CD14-positive monocyte (primary cell): Measurements from ENCODE around the gene NEDD1. TPM values are rescaled to one million over a fixed set of nuclear protein-coding genes. Genes with fewer than 3 reads are reported as not detected.

Experiments
- DNase-seq, 3 donors: peaks; one replicate each; pipeline ENCODE4 v3.0.0-alpha.2; 2011 to 2022
- H2AFZ ChIP-seq: 2 replicates; pipeline ENCODE4 v1.6.0; 2012; ENCODE audit warnings: mild to moderate bottlenecking, low read depth, low read length, inconsistent platforms; ENCODE audit not compliant: insufficient read depth, poor library complexity, severe bottlenecking
- H3K27ac ChIP-seq, 2 donors: 1 replicate in 1 of 2; 2 replicates in 1 of 2; pipeline ENCODE4 v1.5.1; 2012 to 2013; ENCODE audit warnings: low read length in 2 of 2, control low read depth in 1 of 2, inconsistent platforms in 1 of 2, low read depth in 1 of 2, mild to moderate bottlenecking in 1 of 2
- H3K27me3 ChIP-seq, 2 donors: one replicate each; pipeline versions ENCODE4 v1.6.0 to v1.6.1; 2011 to 2013; ENCODE audit warnings: low read length in 2 of 2; ENCODE audit not compliant: control insufficient read depth in 2 of 2, insufficient read depth in 2 of 2
- H3K36me3 ChIP-seq, 2 donors: replicated peaks in 1 of 2; 1 replicate in 1 of 2; 2 replicates in 1 of 2; pipeline versions ENCODE4 v1.5.1 to v1.6.1; 2012 to 2013; ENCODE audit warnings: low read length in 2 of 2, control low read depth in 1 of 2, inconsistent platforms in 1 of 2, mild to moderate bottlenecking in 1 of 2; ENCODE audit not compliant: insufficient read depth in 2 of 2, control insufficient read depth in 1 of 2
- H3K4me1 ChIP-seq, 2 donors: 1 replicate in 1 of 2; 2 replicates in 1 of 2; pipeline versions ENCODE4 v1.5.1 to v1.6.1; 2012 to 2013; ENCODE audit warnings: low read length in 2 of 2, control low read depth in 1 of 2, inconsistent platforms in 1 of 2, mild to moderate bottlenecking in 1 of 2, moderate library complexity in 1 of 2; ENCODE audit not compliant: insufficient read depth in 2 of 2, control insufficient read depth in 1 of 2
- H3K4me2 ChIP-seq: replicated peaks from 2 replicates; pipeline ENCODE3; 2012; ENCODE audit warnings: low read length, moderate library complexity, mild to moderate bottlenecking; ENCODE audit not compliant: poor library complexity, severe bottlenecking; ENCODE audit errors: extremely low read depth
- H3K4me3 ChIP-seq, 3 experiments: fragments of 200-600 bp in 1 of 3; sonication (generic) in 1 of 3; replicated peaks in 1 of 3; 1 replicate in 2 of 3; 2 replicates in 1 of 3; pipeline ENCODE4 v1.5.1; 2011 to 2013; ENCODE audit warnings: low read length in 3 of 3, mild to moderate bottlenecking in 3 of 3, control low read depth in 2 of 3, low read depth in 2 of 3, inconsistent platforms in 1 of 3, moderate library complexity in 1 of 3
- H3K79me2 ChIP-seq: 2 replicates; pipeline ENCODE4 v1.6.0; 2012; ENCODE audit warnings: mild to moderate bottlenecking, control low read depth, inconsistent platforms, low read length, moderate library complexity; ENCODE audit not compliant: insufficient read depth
- H3K9ac ChIP-seq: 2 replicates; pipeline ENCODE4 v1.6.0; 2017; ENCODE audit warnings: low read length, mild to moderate bottlenecking; ENCODE audit not compliant: insufficient read depth, poor library complexity, severe bottlenecking
- H3K9me3 ChIP-seq, 2 donors: replicated peaks in 1 of 2; 1 replicate in 1 of 2; 2 replicates in 1 of 2; pipeline versions ENCODE4 v1.5.1 to v1.6.1; 2012 to 2013; ENCODE audit warnings: low read length in 2 of 2, control low read depth in 1 of 2; ENCODE audit not compliant: control insufficient read depth in 1 of 2, insufficient read depth in 1 of 2
- H4K20me1 ChIP-seq: 2 replicates; pipeline ENCODE4 v1.6.0; 2012; ENCODE audit warnings: mild to moderate bottlenecking, low read length, control low read depth, moderate library complexity; ENCODE audit not compliant: insufficient read depth
- H3K27ac Mint-ChIP-seq, 7 donors: one replicate each; pipeline ENCODE4 v1.8.0; 2020; ENCODE audit warnings: mild to moderate bottlenecking in 7 of 7, mixed read lengths in 7 of 7, moderate library complexity in 6 of 7, inconsistent platforms in 2 of 7
- H3K27me3 Mint-ChIP-seq, 3 donors: one replicate each; pipeline ENCODE4 v1.8.0; 2021 to 2022; ENCODE audit warnings: low read depth in 3 of 3, mild to moderate bottlenecking in 3 of 3, mixed read lengths in 3 of 3, moderate library complexity in 3 of 3, inconsistent platforms in 1 of 3
- H3K36me3 Mint-ChIP-seq, 2 donors: one replicate each; pipeline ENCODE4 v1.8.0; 2020; ENCODE audit warnings: mixed read lengths in 2 of 2, inconsistent platforms in 1 of 2, mild to moderate bottlenecking in 1 of 2
- H3K4me1 Mint-ChIP-seq: one replicate; pipeline ENCODE4 v1.8.0; 2020; ENCODE audit warnings: mild to moderate bottlenecking, mixed read lengths
- H3K4me3 Mint-ChIP-seq, 2 donors: one replicate each; pipeline ENCODE4 v1.8.0; 2020; ENCODE audit warnings: mild to moderate bottlenecking in 2 of 2, mixed read lengths in 2 of 2, moderate library complexity in 1 of 2
- H3K9me3 Mint-ChIP-seq, 7 donors: one replicate each; pipeline ENCODE4 v1.8.0; 2020 to 2022; ENCODE audit warnings: mixed read lengths in 7 of 7, mild to moderate bottlenecking in 6 of 7, moderate library complexity in 6 of 7, inconsistent platforms in 2 of 7
- CTCF ChIP-seq: fragments of 200-600 bp; IDR thresholded peaks from one replicate; pipeline ENCODE4 v1.8.0; 2022; ENCODE audit warnings: antibody characterized with exemption, mild to moderate bottlenecking
- WGBS: methylation state at CpG from one replicate; pipeline ENCODE4 v1.1.5; 2013; ENCODE audit warnings: missing lambda C conversion rate; ENCODE audit not compliant: insufficient coverage; 5-methylcytosine and 5-hydroxymethylcytosine counted together
- intact Hi-C, 2 donors: fragments of 100-400 bp; cut with micrococcal nuclease; formaldehyde crosslinking; loops; one replicate each; pipeline versions ENCODE4 v1.15.0 to v1.15.1; 2023
- polyA plus RNA-seq, 3 donors: library from polyadenylated mRNA; depleted of rRNA in 1 of 3; unstranded in 2 of 3; stranded (reverse) in 1 of 3; fragments of 300-500 nt in 2 of 3; fragments of >200 nt in 1 of 3; fragmentation: Illumina TruSeq in 2 of 3; gene quantifications; 1 replicate in 2 of 3; 2 replicates in 1 of 3; pipeline ENCODE4 v1.2.3, GENCODE V29; 2012 to 2021
- small RNA-seq: library from RNA; depleted of rRNA; stranded (forward); fragments of <200 nt; gene quantifications from one replicate; pipeline ENCODE3, GENCODE V24; 2012; ENCODE audit warnings: low read depth; ENCODE audit not compliant: insufficient read length

Gene NEDD1
- polyA plus RNA-seq, 3 donors, result 5.5 to 18.6 (median 5.8) TPM

- no peak overlapping the region for H3K4me3 Mint-ChIP-seq
- WGBS, result 95% methylated on average over 2 of the region's 7 CpGs
- no peaks in the 10 kb centered on the region for H3K4me1 ChIP-seq
Observed at GRCh38 chr12:96997797-96998484, 90.9 kb downstream of the NEDD1 start.

GRCh38 chr12:97003276-97003675 lies 96.2 kb downstream of the NEDD1 start:
- no peak for TF ChIP-seq CTCF
- H3K27me3 Mint-ChIP-seq, result no peaks in the 10 kb centered on the region
- H3K9me3 Mint-ChIP-seq, result no peaks in the 10 kb centered on the region
- no peak for DNase-seq
- no peaks in the 10 kb centered on the region for H3K4me1 Mint-ChIP-seq
- Histone ChIP-seq H3K79me2 (no peaks in the 10 kb centered on the region), H4K20me1 (no peaks in the 10 kb centered on the region), H3K4me3 (no peak overlapping the region), H3K9me3 (no peaks in the 10 kb centered on the region), H3K4me1 (no peaks in the 10 kb centered on the region), H3K4me2 (no peak overlapping the region), H3K27ac (no peak overlapping the region), H3K9ac (no peak overlapping the region), H3K36me3 (no peaks in the 10 kb centered on the region), H3K27me3 (no peaks in the 10 kb centered on the region), H2AFZ (no peak overlapping the region)
- no peaks in the 10 kb centered on the region for H3K36me3 Mint-ChIP-seq
- 100% methylated on average over 4 of the region's 8 CpGs for WGBS
- H3K4me3 Mint-ChIP-seq, result no peak overlapping the region
- intact Hi-C loops, result no loop called here
- H3K27ac Mint-ChIP-seq, result no peak overlapping the region

More at GRCh38 chr12:96997797-96998484, 90.9 kb downstream of the NEDD1 start:
- no peaks in the 10 kb centered on the region for H3K9me3 Mint-ChIP-seq
- no peaks in the 10 kb centered on the region for H3K79me2 ChIP-seq
- no peak overlapping the region for H2AFZ ChIP-seq
- no peaks in the 10 kb centered on the region for H3K9me3 ChIP-seq
- H3K9ac ChIP-seq, result no peak overlapping the region
- H3K4me2 ChIP-seq, result no peak overlapping the region
- H3K4me1 Mint-ChIP-seq, result no peaks in the 10 kb centered on the region
- H4K20me1 ChIP-seq, result no peaks in the 10 kb centered on the region
- H3K27me3 Mint-ChIP-seq, result peaks cover 0 to 10% (median 5%) of the 10 kb centered on the region in 3 donors
- intact Hi-C loops, result no loop called here
- H3K27ac Mint-ChIP-seq, result no peak overlapping the region
- H3K27ac ChIP-seq, result no peak overlapping the region
- no peaks in the 10 kb centered on the region for H3K36me3 Mint-ChIP-seq
- no peaks in the 10 kb centered on the region for H3K36me3 ChIP-seq
- no peak overlapping the region for H3K4me3 ChIP-seq
- DNase-seq, result no peak
- no peak for TF ChIP-seq CTCF
- no peaks in the 10 kb centered on the region for H3K27me3 ChIP-seq

Small RNA genes lying within 50 kb of the gene (small RNA-seq; reads per million reads assigned to genes)
- not detected for gene RF00019
